ENCODE data around the gene RPTOR.

RPTOR gene

DNA sequence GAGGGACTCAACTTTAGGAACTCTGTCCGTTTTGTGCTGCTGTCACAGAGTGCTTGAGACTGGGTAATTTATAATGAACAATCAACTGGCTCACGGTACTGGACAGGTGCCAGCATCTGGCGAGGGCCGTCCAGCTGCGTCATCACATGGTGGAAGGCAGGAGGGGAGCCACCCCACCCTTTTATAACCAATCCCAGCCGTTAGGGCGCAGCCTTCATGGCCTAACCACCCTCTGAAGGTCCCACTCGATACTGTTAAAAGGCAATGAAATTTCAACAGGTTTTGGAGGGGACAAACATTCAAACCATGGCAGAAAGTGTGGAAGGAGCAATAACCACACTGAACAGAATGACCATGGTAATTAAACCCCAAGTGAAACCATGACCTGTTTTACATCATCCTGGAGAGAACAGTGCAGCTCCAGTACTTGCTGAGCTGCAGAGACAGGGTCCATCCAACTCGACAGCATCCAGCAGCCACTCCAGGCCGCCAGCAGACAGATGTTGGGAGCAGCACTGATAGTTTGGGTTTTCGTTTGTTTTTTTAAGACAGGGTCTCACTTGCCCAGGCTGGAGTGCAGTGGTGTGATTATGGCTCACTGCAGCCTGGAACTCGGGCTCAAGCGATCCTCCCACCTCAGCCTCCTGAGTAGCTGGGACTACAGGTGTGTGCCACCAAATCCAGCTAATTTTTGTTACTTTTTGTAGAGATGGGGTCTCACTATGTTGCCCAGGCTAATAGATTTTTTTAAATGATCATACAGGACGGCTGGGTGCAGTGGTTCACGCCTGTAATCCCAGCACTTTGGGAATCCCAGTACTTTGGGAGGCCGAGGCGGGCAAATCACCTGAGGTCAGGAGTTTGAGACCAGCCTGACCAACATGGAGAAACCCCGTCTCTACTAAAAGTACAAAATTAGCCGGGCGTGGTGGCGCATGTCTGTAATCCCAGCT is 458.0 kb downstream of the RPTOR start:
- Mint-ChIP-seq H3K27me3 (peaks cover 26 to 35% of the 10 kb centered on the region in 2 donors), H3K4me3 (peak overlapping the region in 1 of 2 donors; percentile 27), H3K9me3 (no peaks in the 10 kb centered on the region), H3K4me1 (peaks cover 8 to 21% of the 10 kb centered on the region in 2 donors), H3K27ac (peak overlapping the region; percentile 47), H3K36me3 (peaks cover 15 to 20% of the 10 kb centered on the region in 2 donors)
- DNase-seq (no peak), ATAC-seq (replicated peaks) (no peak)

DNA sequence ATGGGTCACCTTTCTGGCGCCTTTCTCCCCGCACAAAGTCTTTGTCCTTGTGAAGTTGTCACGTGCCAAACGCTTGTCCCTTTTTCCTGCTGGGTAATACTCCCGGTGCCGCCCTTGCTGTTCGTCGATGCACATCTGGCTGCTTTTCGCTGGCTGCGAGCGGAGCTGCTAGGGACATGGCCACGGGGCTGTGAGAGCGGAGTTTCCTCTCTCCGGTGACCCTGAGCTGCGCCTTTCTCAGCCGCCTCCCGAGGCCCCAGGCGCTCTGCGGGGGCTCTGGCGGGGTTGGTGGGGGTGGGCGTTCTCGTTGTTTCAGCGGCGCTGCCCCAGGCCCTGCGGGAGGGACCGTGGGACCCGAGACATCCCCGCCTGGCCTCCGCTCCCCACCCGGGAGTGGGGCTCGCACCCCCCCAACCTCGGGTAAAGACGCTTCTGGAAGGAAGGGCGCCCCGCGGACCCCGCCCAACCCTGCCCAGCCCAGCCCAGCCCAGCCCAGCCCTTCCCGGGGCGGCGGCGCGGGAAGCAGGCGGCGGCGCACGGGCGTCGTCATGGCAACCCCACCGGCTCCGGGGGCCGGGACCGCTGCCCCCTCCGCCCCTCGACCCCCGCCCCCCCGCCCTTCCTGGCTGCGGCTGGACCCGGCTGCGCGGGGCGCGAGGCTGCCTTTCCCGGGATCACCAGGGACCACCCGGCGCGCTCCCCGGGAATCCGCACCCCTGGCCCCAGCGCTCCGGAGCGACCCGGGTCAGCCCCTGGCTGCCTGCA is 459.3 kb downstream of the RPTOR start:
- Mint-ChIP-seq H3K4me1 (peaks cover 8 to 21% of the 10 kb centered on the region in 2 donors), H3K27me3 (peaks cover 26 to 35% of the 10 kb centered on the region in 2 donors), H3K36me3 (peaks cover 12 to 17% of the 10 kb centered on the region in 2 donors), H3K4me3 (peak overlapping the region; percentile 45 to 72), H3K27ac (peak overlapping the region; percentile 43), H3K9me3 (no peaks in the 10 kb centered on the region)
- ATAC-seq (replicated peaks) (peak; percentile 45 to 46), DNase-seq (no peak)

DNA sequence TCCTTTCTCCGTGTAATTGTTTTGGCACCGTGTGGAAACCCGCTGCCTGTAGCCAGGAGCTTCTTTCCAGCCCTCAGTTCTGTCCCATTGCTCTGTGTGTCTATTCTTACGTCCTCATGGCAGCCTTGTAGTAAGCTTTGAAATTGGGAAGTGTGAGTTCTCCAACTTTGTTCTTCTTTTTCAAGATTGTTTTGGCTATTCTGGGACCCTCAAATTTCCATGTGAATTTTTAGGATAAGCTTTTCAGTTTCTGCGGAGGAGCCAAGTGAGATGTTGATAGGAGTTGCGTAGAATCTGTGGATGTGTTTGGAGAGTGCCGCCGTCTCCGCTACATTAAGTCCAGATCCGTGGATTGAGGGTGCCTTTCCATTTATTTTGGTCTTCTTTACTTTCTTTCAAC is 462.3 kb downstream of the RPTOR start:
- H3K4me1 Mint-ChIP-seq = peaks cover 7 to 21% of the 10 kb centered on the region in 2 donors
- H3K36me3 Mint-ChIP-seq = peaks cover 7% of the 10 kb centered on the region in 2 donors
- no peak overlapping the region for H3K4me3 Mint-ChIP-seq
- peaks cover 26 to 37% of the 10 kb centered on the region in 2 donors for H3K27me3 Mint-ChIP-seq
- no peak for ATAC-seq (replicated peaks)
- H3K27ac Mint-ChIP-seq = no peak overlapping the region
- H3K9me3 Mint-ChIP-seq = peaks cover 8 to 9% of the 10 kb centered on the region in 2 donors
- DNase-seq = no peak

DNA sequence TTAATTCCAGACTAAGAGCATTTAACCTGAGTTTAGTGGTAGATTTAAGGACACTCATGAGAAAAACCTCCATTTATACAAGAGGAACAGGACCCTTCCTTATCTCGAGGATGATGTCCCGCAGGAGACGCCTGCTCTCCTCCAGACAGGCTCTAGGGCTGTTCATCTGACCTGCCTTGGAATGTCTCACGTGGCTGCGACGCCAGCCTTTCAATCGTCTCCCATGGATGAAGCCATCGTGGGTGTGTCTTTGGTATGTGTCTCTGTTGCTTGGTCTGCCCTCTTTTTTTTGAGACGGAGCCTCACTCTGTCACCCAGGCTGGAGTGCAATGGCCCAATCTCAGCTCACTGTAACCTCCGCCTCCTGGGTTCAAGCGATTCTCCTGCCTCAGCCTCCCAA is 463.5 kb downstream of the RPTOR start:
- no peak for ATAC-seq (replicated peaks)
- no peak for DNase-seq
- H3K4me3 Mint-ChIP-seq = no peak overlapping the region

DNA sequence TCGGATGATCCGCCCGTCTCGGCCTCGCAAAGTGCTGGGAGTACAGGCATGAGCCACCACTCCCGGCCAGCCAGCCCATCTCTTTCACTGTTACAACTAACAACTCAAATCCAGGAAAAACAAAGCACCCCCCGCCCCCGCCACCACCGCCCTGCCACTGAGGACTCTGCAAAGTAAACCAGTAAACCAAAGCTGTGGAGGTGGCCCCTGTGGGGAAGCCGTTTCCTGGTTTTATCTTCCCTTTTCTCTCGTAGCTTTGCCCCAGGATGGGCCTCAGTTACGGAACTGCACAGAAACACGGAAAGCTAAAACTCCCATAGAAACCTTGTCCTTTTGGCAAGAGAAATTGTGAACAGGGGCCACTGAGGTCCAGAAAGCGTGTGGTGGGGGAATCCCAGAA is 464.5 kb downstream of the RPTOR start:
- Mint-ChIP-seq H3K27ac (no peak overlapping the region), H3K36me3 (peaks cover 7 to 10% of the 10 kb centered on the region in 2 donors), H3K9me3 (peaks cover 9 to 12% of the 10 kb centered on the region in 2 donors), H3K4me1 (peaks cover 5 to 7% of the 10 kb centered on the region in 2 donors), H3K4me3 (no peak overlapping the region), H3K27me3 (peaks cover 12 to 25% of the 10 kb centered on the region in 2 donors)
- ATAC-seq (replicated peaks) = no peak
- no peak for DNase-seq

More for the DNA sequence above, 463.5 kb downstream of the RPTOR start:
- peaks cover 9 to 12% of the 10 kb centered on the region in 2 donors for H3K9me3 Mint-ChIP-seq
- H3K36me3 Mint-ChIP-seq = peaks cover 7 to 10% of the 10 kb centered on the region in 2 donors
- peaks cover 21 to 32% of the 10 kb centered on the region in 2 donors for H3K27me3 Mint-ChIP-seq
- H3K4me1 Mint-ChIP-seq = peaks cover 7 to 14% of the 10 kb centered on the region in 2 donors
- no peak overlapping the region for H3K27ac Mint-ChIP-seq

DNA sequence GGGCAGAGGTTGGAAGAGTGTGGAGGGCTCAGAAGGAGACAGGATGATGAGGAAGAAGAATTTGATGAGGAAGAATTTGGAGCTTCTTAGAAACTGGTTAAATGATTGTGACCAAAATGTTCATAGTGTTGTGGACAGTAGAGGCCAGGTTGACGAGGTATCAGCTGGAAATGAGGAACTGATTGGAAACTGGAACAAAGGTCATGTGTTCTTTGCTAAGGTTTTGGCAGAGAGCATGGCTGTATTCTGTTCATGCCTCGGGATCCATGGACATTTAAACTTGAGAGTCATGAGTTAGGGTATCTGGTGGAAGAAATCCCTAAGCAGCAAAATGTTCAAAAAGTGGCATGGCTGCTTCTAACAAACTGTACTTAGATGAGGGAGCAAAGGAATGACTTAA is 466.3 kb downstream of the RPTOR start:
- H3K27me3 Mint-ChIP-seq = peaks cover 4 to 17% of the 10 kb centered on the region in 2 donors
- H3K36me3 Mint-ChIP-seq = peaks cover 7 to 10% of the 10 kb centered on the region in 2 donors
- peaks cover 9 to 12% of the 10 kb centered on the region in 2 donors for H3K9me3 Mint-ChIP-seq
- H3K4me3 Mint-ChIP-seq = no peak overlapping the region
- H3K27ac Mint-ChIP-seq = no peak overlapping the region
- DNase-seq = no peak
- H3K4me1 Mint-ChIP-seq = no peaks in the 10 kb centered on the region
- no peak for ATAC-seq (replicated peaks)

DNA sequence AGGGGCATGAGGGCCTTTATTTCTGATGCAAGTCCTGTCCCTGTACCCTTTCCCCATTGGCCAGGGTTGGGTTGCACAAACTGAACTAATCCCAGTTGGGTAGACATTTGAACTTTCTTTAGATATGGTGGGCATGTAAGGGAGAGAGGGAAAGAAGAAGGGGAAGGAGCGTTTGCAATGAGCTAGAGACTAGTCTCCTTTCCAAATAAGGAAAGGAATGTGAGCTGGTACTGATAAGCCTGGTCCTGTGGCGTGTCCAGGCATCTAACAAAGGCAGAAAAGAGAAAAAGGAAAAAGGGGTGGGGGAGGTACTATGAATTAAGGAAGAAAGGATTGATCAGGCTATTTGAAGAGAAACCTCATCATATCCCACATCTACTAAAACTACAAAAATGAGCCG is 467.3 kb downstream of the RPTOR start:
- peaks cover 9 to 12% of the 10 kb centered on the region in 2 donors for H3K9me3 Mint-ChIP-seq
- peaks cover 7 to 14% of the 10 kb centered on the region in 2 donors for H3K36me3 Mint-ChIP-seq
- no peak overlapping the region for H3K4me3 Mint-ChIP-seq
- H3K27me3 Mint-ChIP-seq = peaks cover under 1 to 10% of the 10 kb centered on the region in 2 donors
- no peak overlapping the region for H3K27ac Mint-ChIP-seq
- DNase-seq (no peak), ATAC-seq (replicated peaks) (no peak)
- no peaks in the 10 kb centered on the region for H3K4me1 Mint-ChIP-seq

DNA sequence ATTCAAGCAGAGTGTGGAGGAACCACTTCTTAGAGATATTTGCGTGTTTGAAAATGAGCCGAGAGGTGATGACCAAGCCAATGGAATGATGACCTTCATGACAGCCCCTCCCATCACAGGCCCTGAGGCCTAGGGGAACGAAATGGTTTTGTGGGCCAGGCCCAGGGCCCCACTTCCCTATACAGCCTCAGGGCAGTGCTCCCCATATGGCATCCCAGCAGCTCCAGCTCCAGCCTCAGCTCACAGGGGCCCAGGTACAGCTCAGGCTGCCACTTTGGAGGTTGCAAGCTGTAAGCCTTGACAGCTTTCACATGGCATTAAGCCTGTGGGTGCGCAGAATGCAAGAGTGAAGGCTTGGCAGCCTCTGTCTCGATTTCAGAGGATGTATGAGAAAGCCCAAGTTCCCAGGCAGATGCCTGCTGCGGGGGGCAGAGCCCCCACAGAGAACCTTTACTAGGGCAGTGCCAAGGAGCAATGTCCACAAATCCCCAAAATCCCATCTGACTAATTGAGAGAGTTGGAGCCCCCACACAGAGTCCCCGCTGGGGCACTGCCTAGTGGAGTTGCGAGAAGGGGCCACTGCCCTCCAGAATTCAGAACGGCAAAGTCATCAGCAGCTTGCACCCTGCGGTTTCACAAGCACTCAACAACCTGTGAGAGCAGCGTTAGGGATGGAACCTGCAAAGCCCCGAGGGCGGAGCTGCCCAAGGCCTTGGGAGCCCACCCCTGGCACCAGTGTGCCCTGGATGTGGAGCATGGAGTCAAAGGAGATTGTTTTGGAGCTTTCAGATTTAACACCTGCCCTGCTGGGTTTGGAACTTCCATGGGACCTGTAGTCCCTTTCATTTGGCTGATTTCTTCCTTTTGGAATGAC is 468.2 kb downstream of the RPTOR start:
- peaks cover 2% of the 10 kb centered on the region in 2 donors for H3K4me1 Mint-ChIP-seq
- no peak for DNase-seq
- peaks cover 0 to 10% of the 10 kb centered on the region in 2 donors for H3K27me3 Mint-ChIP-seq
- no peak for ATAC-seq (replicated peaks)
- H3K27ac Mint-ChIP-seq = no peak overlapping the region
- H3K4me3 Mint-ChIP-seq = no peak overlapping the region
- H3K9me3 Mint-ChIP-seq = peaks cover 9 to 12% of the 10 kb centered on the region in 2 donors
- H3K36me3 Mint-ChIP-seq = peaks cover 7 to 14% of the 10 kb centered on the region in 2 donors

DNA sequence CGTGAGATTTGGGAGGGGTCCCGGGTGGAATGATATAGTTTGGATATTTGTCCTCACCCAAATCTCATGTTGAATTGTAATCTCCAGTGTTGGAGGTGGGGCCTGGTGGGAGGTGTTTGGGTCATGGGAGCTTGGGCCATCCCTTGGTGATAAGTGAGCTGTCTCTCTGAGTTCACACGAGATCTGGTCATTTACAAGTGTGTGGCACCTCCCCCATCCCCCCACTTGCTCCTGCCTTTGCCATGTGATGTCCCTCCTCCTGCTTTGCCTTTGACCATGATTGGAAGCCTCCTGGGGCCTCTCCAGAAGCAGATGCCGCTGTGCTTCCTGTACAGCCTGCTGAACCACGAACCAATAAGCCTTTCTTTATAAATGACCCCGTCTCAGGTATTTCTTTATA is 469.0 kb downstream of the RPTOR start:
- H3K9me3 Mint-ChIP-seq = peaks cover 9 to 12% of the 10 kb centered on the region in 2 donors

DNA sequence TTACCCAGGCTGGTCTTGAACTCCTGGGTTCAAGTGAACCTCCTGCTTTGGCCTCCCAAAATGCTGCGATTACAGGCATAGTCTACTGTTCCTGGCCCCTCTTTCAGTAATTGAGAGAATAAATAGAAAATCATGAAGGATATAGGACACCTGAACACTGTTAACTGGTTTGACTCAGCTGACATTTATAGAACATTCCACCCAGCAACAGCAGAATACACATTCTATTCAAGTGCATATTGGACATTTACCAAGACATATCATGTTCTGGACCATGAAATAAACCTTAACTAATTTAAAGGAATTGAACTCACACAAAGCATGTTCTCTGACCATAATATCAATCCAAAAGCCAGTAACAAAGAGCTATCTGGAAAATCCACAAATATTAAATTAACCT is 470.5 kb downstream of the RPTOR start:
- Mint-ChIP-seq H3K27ac (no peak overlapping the region), H3K9me3 (peaks cover 9 to 12% of the 10 kb centered on the region in 2 donors), H3K36me3 (peaks cover 7 to 14% of the 10 kb centered on the region in 2 donors), H3K4me3 (no peak overlapping the region), H3K27me3 (peaks cover 0 to 10% of the 10 kb centered on the region in 2 donors), H3K4me1 (peaks cover 10 to 22% of the 10 kb centered on the region in 2 donors)
- DNase-seq (no peak), ATAC-seq (replicated peaks) (no peak)

More for the DNA sequence above, 469.0 kb downstream of the RPTOR start:
- peaks cover 8 to 10% of the 10 kb centered on the region in 2 donors for H3K4me1 Mint-ChIP-seq
- no peak overlapping the region for H3K27ac Mint-ChIP-seq
- peaks cover 0 to 10% of the 10 kb centered on the region in 2 donors for H3K27me3 Mint-ChIP-seq
- H3K4me3 Mint-ChIP-seq = no peak overlapping the region
- DNase-seq = no peak
- H3K36me3 Mint-ChIP-seq = peaks cover 7 to 14% of the 10 kb centered on the region in 2 donors
- ATAC-seq (replicated peaks) = no peak

Measured in stimulated activated naive B cell treated with anti-CD40 and anti-IgM and Interleukin-4, amounts not matched to agents 10 μg/mL and 1 μg/mL and 100 μg/mL, for 72 hours (primary cell).